ENCODE data around the gene PBRM1. TPM values are rescaled to one million over a fixed set of nuclear protein-coding genes. Genes with fewer than 3 reads are reported as not detected.
A peak's percentile ranks its signal among the peaks of the same experiment; 100 is the strongest.
"Not testable (repeated sequence)": the region's sequence is repeated elsewhere in the genome, so short reads cannot be mapped to it uniquely, and the experiment has no call there.

Gene PBRM1
- total RNA-seq, 6 experiments from 2014 or later, result 44.1 to 64.2 (median 56.0) TPM

GRCh38 chr3:52528586-52529375 is 156.9 kb downstream of the PBRM1 start:
- Mint-ChIP-seq H3K9me3 (no peaks in the 10 kb centered on the region), H3K4me1 (ENCODE audit: low read depth) (peaks cover 29% of the 10 kb centered on the region), H3K27ac (no peak overlapping the region), H3K27me3 (ENCODE audit: insufficient read depth) (no peaks in the 10 kb centered on the region), H3K4me3 (no peak overlapping the region), H3K36me3 (ENCODE audit: low read depth) (peaks cover 12% of the 10 kb centered on the region)
- TF ChIP-seq CTCF (IDR thresholded peaks at IDR 0.05), result no peak
- no peak for DNase-seq

- no peak for DNase-seq
- Mint-ChIP-seq H3K27ac (no peak overlapping the region), H3K36me3 (ENCODE audit: low read depth) (peaks cover 14% of the 10 kb centered on the region), H3K4me1 (ENCODE audit: low read depth) (peaks cover 29% of the 10 kb centered on the region), H3K27me3 (ENCODE audit: insufficient read depth) (no peaks in the 10 kb centered on the region), H3K9me3 (no peaks in the 10 kb centered on the region), H3K4me3 (no peak overlapping the region)
- TF ChIP-seq CTCF (IDR thresholded peaks at IDR 0.05), result no peak
These were observed 157.8 kb downstream of the PBRM1 start for GRCh38 chr3:52527732-52528585.

GRCh38 chr3:52527039-52527731 is 158.5 kb downstream of the PBRM1 start:
- Mint-ChIP-seq H3K9me3 (no peaks in the 10 kb centered on the region), H3K36me3 (ENCODE audit: low read depth) (peaks cover 14% of the 10 kb centered on the region), H3K27ac (no peak overlapping the region), H3K4me3 (no peak overlapping the region), H3K4me1 (ENCODE audit: low read depth) (peaks cover 24% of the 10 kb centered on the region), H3K27me3 (ENCODE audit: insufficient read depth) (no peaks in the 10 kb centered on the region)
- DNase-seq, result no peak
- no peak for TF ChIP-seq CTCF (IDR thresholded peaks at IDR 0.05)

GRCh38 chr3:52526671-52527038 is 159.1 kb downstream of the PBRM1 start:
- Mint-ChIP-seq H3K4me1 (ENCODE audit: low read depth) (peaks cover 21% of the 10 kb centered on the region), H3K36me3 (ENCODE audit: low read depth) (peaks cover 14% of the 10 kb centered on the region)
- not testable (repeated sequence) for H3K27me3 Mint-ChIP-seq (ENCODE audit: insufficient read depth); H3K9me3 Mint-ChIP-seq; H3K4me3 Mint-ChIP-seq; DNase-seq; H3K27ac Mint-ChIP-seq

GRCh38 chr3:52525680-52526561 is 159.8 kb downstream of the PBRM1 start:
- no peaks in the 10 kb centered on the region for H3K27me3 Mint-ChIP-seq (ENCODE audit: insufficient read depth)
- peaks cover 14% of the 10 kb centered on the region for H3K36me3 Mint-ChIP-seq (ENCODE audit: low read depth)
- no peak overlapping the region for H3K4me3 Mint-ChIP-seq
- DNase-seq, result no peak
- peaks cover 21% of the 10 kb centered on the region for H3K4me1 Mint-ChIP-seq (ENCODE audit: low read depth)
- H3K9me3 Mint-ChIP-seq, result no peaks in the 10 kb centered on the region
- H3K27ac Mint-ChIP-seq, result peak overlapping the region; percentile 40; the same call in 1 of the 2 replicates
- TF ChIP-seq CTCF (IDR thresholded peaks at IDR 0.05), result no peak
